ENCODE data around the gene PAPOLG. TPM values are rescaled to one million over a fixed set of nuclear protein-coding genes. Genes with fewer than 3 reads are reported as not detected.
"Not testable (repeated sequence)": the region's sequence is repeated elsewhere in the genome, so short reads cannot be mapped to it uniquely, and the experiment has no call there.

PAPOLG gene
- total RNA-seq, 1 donor from 2014 or later, result 8.2 TPM

- DNase-seq (no peak), ATAC-seq (no peak)
- intact Hi-C loops (cut with micrococcal nuclease), result no loop called here
Measured at GRCh38 chr2:60819155-60819862, 63.2 kb downstream of the PAPOLG start.

DNA sequence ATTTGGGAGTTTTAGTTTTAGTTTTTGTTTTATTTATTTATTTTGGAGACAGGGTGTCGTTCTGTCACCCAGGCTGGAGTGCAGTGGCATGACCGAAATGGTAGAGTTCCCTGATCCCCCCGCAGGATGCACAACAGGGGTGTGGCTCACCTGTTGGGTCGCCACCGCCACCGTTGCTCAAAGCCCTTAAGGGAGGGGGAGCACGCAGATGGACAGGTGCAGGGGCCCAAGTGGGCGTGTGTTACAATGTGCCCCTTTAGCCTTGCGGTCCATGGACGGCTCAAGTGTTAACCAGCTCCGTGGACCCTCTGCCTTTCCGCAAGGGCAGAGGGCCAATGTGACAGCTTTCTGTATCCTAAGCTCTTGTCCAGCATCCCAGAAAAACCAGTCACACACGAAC lies 63.9 kb downstream of the PAPOLG start:
- no peak for DNase-seq
- intact Hi-C loops (cut with micrococcal nuclease), result no loop called here
- no peak for ATAC-seq

DNA sequence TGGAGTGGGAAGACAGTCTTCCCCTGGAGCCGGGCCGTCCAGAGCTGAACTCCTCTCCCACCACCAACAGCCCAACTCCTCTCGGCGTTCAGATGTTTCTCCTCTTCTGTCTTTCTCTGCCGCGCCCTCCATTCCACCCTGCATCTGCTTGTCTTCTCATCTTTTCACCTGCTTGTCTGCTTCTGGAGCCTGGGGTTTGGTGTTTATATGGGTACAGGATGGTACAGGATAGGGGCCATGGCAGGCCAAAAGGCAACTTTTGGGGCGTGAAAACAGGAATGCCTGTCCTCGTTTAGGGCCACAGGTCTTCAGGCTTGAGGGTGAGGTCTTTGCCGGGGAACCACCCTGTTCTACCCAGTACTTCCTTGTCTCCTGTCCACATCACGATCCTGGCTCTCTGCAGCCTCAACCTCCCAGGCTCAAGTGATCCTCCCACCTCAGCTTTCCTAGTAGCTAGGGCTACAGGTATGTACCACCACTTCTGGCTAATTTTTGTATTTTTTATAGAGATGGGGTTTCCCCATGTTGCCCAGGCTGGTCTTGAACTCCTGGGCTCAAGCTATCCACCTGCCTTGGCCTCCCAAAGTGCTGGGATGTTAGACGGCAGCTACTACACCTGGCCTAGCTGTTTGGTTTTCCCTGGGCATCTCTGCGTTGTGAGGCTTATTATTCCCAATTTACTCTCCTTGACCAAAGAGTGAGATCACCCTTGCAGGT lies 64.5 kb downstream of the PAPOLG start:
- DNase-seq (no peak), ATAC-seq (no peak)
- intact Hi-C loops (cut with micrococcal nuclease), result no loop called here

DNA sequence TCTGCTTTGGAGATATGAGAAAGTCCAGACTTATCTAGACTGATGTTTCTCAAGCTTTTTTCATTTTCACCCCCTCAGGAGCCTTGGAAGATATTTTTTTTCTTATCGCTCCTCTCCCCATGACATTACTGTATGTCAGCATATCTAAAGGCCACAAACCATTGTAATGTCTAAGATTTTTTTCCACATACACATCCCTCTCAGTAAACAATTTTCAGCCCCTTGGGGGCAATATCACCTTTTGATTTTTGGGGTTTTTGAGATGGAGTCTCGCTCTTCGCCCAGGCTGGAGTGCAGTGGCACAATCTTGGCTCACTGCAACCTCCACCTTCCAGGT lies 65.0 kb downstream of the PAPOLG start:
- intact Hi-C loops (cut with micrococcal nuclease), result no loop called here
- ATAC-seq (no peak), DNase-seq (no peak)

DNA sequence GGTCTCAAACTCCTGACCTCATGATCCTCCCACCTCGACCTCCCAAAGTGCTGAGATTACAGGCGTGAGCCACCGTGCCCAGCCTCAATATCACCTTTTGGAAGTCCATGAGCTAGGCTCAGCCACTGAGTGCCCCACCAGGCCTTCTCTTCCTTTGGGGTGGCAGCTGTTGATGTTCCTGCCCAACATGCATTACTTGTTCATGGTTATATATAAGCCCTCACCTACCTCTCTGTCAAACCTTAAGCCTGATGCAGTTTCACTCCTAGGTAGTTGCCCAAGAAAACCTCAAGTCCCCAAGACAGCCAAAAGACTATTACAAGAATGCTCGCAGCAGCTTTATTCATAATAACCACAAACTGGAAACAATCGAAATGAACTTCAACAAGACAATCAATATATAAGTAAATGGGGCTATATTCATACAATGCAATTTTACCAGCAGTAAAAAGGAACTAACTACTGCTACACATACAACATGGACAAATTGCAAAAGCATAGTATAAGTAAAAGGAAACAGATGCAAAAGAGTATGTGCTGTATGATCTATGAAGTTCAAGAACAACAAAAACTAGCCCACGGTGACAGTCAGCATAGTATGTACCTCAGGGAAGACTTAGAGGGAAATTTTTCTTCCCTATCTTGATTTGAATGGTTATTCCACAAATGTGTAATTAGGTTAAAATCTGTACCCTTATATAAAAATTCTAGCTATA lies 65.7 kb downstream of the PAPOLG start:
- ATAC-seq (no peak), DNase-seq (no peak)
- intact Hi-C loops (cut with micrococcal nuclease), result no loop called here

GRCh38 chr2:60822987-60823386 lies 66.9 kb downstream of the PAPOLG start:
- ATAC-seq (no peak), DNase-seq (no peak)
- intact Hi-C loops (cut with micrococcal nuclease), result no loop called here

DNA sequence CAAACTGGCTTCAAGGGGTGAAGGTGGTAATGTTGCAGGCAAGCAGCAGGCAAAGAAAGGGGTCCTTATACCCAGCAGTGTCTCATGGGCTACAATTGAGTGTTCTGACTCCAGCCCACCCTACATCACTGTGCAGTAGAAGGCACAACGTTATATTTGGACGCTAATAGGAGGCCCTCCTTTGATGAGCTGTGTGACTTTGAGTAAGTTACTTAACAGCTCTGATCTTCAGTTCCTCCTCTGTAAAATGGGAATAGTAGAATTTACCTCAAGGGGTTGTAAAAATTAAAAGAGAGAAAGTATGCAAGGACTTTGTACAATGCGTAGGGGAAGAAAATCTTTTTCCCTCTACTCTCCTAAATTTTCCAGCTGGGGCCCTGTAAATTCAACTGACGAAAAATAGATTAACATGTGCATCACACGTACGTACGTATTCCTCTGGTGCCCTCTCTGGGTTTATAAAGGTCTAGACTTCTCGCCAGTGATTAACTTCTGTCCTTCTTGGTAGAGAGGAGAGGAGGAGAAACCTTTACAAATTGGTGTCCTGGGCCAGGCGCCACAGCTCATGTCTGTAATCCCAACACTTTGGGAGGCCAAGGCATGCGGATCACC lies 67.7 kb downstream of the PAPOLG start:
- intact Hi-C loops (cut with micrococcal nuclease), result no loop called here
- ATAC-seq (no peak), DNase-seq (no peak)

GRCh38 chr2:60825666-60826065 lies 69.6 kb downstream of the PAPOLG start:
- ATAC-seq, result no peak
- intact Hi-C loops (cut with micrococcal nuclease), result no loop called here
- DNase-seq, result no peak

DNA sequence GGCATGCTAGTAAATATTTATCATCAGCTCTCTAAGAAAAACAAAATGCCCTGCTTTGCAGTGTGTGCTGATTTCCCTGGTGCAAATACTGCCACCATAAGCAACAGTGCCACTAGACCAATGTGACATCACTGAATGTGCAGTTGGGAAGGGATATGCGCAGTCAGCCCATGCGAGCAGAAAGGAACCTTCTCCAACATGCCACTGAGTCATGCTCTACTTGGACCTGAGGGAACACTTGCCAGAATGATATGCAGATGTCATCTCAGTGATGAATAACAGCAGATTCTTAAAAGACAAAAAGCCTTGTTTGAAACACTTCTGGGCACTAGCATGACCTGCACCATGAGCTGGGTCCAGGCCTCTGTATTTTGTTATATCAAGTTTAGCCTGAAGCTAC lies 70.0 kb downstream of the PAPOLG start:
- DNase-seq, result no peak
- no peak for ATAC-seq
- intact Hi-C loops (cut with micrococcal nuclease), result no loop called here

DNA sequence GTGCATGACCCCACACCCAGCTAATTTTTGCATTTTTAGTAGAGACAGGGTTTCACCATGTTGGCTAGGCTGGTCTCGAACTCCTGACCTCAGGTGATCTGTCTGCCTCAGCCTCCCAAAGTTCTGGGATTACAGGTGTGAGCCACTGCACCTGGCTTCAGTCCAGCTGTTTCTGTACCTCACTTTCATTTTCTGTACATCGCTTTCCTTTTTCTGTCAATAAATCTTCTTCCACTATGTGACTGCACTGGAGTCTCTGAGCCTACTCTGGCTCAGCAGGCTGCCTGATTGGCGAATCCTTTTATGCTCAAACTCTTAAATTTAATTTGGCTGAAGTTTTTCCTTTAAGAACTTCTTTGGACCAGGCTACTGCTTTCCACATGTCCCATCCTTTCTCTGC lies 70.8 kb downstream of the PAPOLG start:
- DNase-seq; intact Hi-C loops (cut with micrococcal nuclease); ATAC-seq: not testable (repeated sequence)

DNA sequence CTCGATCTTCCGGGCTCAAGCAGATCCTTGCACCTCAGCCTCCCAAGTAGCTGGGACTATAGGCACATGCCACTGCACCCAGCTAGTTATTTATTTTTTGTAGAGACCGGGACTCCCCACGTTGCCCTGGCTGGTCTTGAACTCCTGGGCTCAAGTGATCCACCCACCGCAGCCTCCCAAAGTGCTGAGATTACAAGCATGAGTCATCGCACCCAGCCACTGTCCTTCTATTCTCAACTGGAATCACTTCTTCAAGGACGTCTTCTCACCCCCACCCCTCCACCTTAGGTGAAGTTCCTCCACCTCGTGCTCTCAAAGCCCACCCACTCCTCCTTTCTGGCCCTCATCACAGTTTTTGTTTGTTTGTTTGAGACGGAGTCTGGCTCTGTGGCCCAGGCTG lies 71.3 kb downstream of the PAPOLG start:
- no peak for ATAC-seq
- DNase-seq, result no peak
- intact Hi-C loops (cut with micrococcal nuclease), result no loop called here

DNA sequence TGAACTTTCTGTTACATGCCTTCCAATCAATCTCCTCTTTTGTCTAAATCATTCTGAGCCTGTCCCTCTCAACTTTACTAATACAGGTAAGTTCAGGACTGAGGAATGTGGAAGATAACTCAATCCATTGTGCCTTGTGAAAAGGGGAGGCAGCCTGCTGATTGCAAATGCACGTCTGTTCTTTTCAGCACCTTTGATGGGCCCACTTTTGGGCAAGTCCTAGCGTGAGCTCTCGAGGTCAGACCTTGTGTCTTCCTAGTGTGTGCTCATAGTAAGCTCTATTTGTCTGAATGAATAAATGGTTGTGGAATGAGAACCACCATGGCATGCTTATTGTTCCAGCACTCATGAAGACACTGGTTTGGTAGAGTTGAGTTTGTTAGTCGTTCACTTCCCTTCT lies 74.9 kb downstream of the PAPOLG start:
- intact Hi-C loops (cut with micrococcal nuclease), result no loop called here
- ATAC-seq, result no peak
- no peak for DNase-seq

DNA sequence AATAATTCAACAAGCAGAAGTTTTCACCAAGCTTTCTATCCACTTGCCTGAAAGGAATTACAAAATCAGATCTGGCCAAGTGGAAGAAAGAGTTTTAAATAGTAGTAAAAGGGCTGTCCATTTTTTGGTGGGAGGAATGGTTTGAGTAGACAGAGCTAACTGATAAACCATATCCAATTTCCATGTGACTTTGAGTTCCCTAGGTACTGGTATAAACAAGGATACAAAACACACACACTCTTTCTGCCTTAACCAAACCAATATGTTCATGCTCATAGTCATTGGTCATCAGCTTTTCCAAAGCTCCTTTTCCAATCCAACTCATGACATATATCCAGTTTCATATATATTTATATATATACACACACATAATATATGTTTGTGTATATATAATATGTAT lies 75.9 kb downstream of the PAPOLG start:
- intact Hi-C loops (cut with micrococcal nuclease), result no loop called here
- DNase-seq, result no peak
- no peak for ATAC-seq

- no peak for DNase-seq
Measured at GRCh38 chr2:60832621-60833020, 76.6 kb downstream of the PAPOLG start.

DNA sequence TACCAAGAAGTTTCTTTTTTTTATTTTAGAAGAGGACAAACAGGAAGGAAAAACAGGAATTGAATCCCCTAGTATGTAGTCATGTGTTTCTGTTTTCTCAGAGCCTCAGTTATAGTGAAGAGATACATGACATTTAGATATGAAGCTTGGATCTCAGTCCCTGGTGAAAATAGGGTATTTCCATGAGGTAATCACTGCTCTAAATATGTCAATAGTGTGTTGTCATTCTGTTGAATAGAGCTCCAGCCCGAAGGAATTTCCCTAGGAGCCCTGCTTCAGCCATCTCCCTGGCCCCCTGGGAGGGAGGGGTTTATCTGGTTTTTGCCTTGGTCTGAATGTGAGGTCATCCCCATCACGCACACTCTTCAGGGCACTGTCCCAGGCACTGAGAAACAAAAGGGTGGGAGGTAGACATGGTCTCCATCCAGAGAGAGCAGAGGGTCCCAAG lies 78.2 kb downstream of the PAPOLG start:
- intact Hi-C loops (cut with micrococcal nuclease), result no loop called here
- no peak for ATAC-seq
- DNase-seq, result no peak

More at GRCh38 chr2:60832621-60833020, 76.6 kb downstream of the PAPOLG start:
- intact Hi-C loops (cut with micrococcal nuclease), result no loop called here
- no peak for ATAC-seq

DNA sequence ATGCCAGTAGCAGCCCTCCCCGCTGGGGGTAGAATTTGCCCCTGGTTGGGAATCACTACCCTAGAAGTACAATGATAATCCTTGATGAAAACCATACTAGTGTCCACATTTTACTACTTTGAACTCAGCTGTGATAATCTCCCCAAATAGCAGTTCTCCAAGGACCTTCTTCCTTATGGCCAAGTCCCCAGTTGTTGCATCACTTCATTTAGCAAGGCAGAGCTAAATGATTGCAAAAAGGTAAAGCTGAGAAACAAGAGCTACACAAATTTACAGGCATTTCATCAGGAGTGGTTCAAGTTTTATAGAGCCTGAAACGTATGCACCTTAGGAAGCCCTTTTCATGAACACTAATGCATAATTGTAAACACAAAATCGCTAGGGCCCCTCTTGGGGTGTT lies 80.4 kb downstream of the PAPOLG start:
- DNase-seq, result no peak
- no peak for ATAC-seq

DNA sequence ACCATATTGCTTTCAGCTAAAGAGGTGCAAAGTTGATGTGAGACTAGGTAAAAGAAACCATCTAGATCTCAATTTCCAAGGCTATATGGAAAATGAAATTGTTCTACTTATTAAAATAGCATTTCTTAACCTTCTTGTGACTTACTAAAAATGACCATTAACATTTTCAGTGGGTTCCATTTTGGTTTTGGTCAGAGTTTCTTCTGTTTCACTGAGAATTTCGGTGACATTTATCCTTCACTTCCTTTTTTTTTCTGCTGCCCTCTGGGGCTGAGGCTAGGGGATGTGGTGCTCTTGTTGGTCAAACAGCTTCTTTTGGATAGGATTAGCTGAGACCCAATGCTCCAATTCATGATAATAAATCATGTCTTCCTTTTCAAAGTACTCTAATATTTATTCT lies 81.1 kb downstream of the PAPOLG start:
- no peak for ATAC-seq
- intact Hi-C loops (cut with micrococcal nuclease), result no loop called here
- DNase-seq, result no peak

More for the DNA sequence above, 80.4 kb downstream of the PAPOLG start:
- intact Hi-C loops (cut with micrococcal nuclease), result no loop called here

GRCh38 chr2:60838481-60838880 lies 82.4 kb downstream of the PAPOLG start:
- DNase-seq, result no peak
- intact Hi-C loops (cut with micrococcal nuclease), result no loop called here
- no peak for ATAC-seq

DNA sequence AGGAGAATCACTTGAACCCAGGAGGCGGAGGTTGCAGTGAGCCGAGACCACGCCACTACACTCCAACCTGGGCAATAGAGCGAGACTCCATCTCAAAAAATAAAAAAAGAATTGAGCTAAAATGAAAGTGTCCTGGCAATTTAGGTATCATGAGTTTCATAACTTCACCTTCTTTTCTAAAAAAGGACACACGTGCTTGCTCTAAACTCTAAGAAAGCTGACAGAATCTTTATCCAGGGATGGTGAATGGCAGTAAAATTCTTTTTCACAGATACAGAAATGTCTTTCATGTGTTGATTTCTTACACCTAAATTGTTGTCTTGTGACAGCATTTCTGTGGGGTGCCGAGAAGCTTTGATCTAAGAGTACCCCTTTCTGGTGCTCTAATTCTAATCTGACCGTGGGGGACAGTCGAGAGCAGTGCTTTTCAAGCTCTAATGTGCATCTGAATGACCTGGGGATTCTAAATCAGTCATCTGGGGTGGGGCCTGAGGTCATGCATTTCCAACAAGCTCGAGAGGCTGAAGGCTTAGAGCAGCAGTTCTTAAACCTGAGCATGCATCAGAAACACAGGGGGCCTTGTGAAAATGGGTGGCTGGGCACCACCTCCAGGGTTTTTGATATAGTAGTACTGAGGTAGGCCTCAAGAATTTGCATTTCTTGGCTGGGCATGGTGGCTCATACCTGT lies 83.2 kb downstream of the PAPOLG start:
- ATAC-seq (no peak), DNase-seq (no peak)
- intact Hi-C loops (cut with micrococcal nuclease), result no loop called here
